Hematopoietic multipotent progenitor cell treated with erythropoietin and hydrocortisone succinate and interleukin-3 and kit ligand, for 6 days (in vitro differentiated cells): ENCODE measurements around the gene NPY4R.
A peak's percentile ranks its signal among the peaks of the same experiment; 100 is the strongest.
"Not testable (repeated sequence)": the region's sequence is repeated elsewhere in the genome, so short reads cannot be mapped to it uniquely, and the experiment has no call there.

Experiments
- DNase-seq: peaks from one replicate; pipeline ENCODE4 v3.0.0-alpha.2; 2015

NPY4R gene

GRCh38 chr10:46455992-46456391 lies 9.8 kb downstream of the NPY4R start:
- DNase-seq: not testable (repeated sequence)

- DNase-seq: not testable (repeated sequence)
Measured at GRCh38 chr10:46451365-46451764, 14.4 kb downstream of the NPY4R start.

- not testable (repeated sequence) for DNase-seq
Measured at GRCh38 chr10:46450829-46451228, 14.9 kb downstream of the NPY4R start.

- not testable (repeated sequence) for DNase-seq
Measured at GRCh38 chr10:46447439-46447838, 18.3 kb downstream of the NPY4R start.

GRCh38 chr10:46445389-46446122 lies 20.2 kb downstream of the NPY4R start:
- not testable (repeated sequence) for DNase-seq

GRCh38 chr10:46443422-46443821 lies 22.3 kb downstream of the NPY4R start:
- DNase-seq: not testable (repeated sequence)

GRCh38 chr10:46442706-46443275 lies 23.0 kb downstream of the NPY4R start:
- DNase-seq: peak; percentile 0

GRCh38 chr10:46441837-46442278 lies 23.9 kb downstream of the NPY4R start:
- DNase-seq: peak; percentile 70

GRCh38 chr10:46440942-46441341 lies 24.8 kb downstream of the NPY4R start:
- DNase-seq: not testable (repeated sequence)

- not testable (repeated sequence) for DNase-seq
Measured at GRCh38 chr10:46423550-46423949, 42.2 kb downstream of the NPY4R start.

- DNase-seq: not testable (repeated sequence)
Measured at GRCh38 chr10:46419570-46420379, 46.0 kb downstream of the NPY4R start.

GRCh38 chr10:46418283-46418682 lies 47.5 kb downstream of the NPY4R start:
- DNase-seq: not testable (repeated sequence)

GRCh38 chr10:46415291-46415690 lies 50.5 kb downstream of the NPY4R start:
- not testable (repeated sequence) for DNase-seq

- DNase-seq: not testable (repeated sequence)
Measured at GRCh38 chr10:46412665-46413064, 53.1 kb downstream of the NPY4R start.

- DNase-seq: not testable (repeated sequence)
Measured at GRCh38 chr10:46411123-46411522, 54.6 kb downstream of the NPY4R start.
